ENCODE measurements around the gene ANK3.

The ANK3 gene

DNA sequence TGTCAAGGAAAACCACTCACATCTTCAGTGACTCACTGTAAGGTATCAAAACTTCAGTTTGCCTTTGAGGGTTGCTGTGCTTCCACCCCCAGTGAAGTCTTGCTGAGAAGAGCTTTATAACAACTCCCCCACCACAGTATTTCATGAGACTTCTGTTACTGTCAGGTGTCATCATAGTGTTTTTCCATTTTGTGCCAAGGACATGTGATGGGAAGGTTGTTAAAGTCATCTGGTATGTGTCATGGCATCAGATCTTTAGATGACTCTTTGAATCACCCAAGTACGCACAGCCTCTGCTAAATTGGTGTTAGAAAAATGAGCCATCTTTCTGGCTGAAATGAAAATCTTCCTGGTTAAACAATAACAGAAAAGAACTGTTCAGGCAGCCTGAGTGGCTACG lies 368.3 kb downstream of the ANK3 start:
- DNase-seq = no peak

DNA sequence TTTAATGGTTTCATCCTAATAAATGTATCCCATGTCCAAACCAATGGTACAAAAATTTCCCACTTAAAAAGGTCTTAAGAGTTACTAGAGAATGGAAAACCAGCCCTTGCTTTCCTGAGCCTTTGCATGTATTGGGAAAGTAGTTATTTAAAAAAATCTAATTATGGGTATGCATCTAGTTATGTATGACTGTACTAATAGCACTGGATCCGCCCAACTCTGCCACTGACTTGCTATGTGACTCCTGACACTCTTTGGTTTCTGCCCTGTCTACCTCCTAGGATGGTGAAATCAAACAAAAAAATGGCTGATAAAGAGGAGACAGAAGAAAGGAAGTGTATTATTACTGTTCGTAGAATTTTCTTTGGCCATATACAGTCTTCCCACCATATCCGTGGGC lies 372.9 kb downstream of the ANK3 start:
- no peak for DNase-seq

DNA sequence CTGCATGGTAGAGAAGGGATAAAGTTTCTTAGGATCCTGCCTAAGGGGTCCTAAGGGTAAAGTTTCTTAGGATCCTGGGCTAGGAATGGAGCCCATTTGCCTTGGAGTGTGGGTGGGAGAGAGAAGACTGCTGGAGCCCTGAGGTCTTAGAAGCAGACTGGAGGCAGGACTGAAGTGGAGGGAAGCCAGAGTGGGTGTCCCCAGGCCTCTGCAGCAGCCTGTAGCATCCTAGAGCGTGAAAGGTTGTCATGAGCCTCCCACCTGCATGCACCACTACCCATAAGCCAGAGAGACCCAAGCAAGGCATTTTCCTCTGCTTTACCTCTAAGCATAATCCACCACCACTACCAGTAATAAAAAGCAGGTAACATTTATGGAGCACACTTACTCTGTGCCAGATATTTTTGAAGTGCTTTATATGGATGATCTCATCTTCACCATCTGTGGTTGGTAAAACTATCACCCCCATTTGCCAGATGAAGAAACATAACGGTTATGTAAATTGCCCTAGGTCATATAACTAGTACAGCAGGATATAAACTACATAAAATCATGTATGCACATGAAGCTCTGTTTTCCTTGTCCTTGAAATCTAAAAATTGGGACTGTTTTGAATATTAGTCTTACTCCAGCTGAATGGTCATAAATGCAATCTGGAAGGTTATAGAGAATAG lies 379.8 kb downstream of the ANK3 start:
- no peak for DNase-seq

DNA sequence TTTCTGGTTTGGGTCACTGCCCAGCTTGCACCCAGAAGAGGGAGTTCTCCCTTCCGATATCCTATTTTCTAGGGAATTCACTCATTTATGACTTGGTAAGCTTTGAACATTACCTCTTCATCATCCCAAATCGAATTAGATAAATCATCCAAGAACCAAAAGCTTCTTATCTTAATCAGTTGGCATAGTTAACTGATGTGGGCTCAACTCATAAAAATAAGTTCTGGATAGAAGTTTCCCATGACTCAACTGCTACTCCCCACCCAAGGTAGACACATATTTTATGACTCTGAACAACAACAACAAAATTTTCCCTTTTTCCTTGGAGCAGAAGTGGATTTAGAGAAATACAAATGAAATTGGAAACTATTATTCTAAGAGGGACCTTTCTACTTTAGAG lies 380.4 kb downstream of the ANK3 start:
- no peak for DNase-seq

DNA sequence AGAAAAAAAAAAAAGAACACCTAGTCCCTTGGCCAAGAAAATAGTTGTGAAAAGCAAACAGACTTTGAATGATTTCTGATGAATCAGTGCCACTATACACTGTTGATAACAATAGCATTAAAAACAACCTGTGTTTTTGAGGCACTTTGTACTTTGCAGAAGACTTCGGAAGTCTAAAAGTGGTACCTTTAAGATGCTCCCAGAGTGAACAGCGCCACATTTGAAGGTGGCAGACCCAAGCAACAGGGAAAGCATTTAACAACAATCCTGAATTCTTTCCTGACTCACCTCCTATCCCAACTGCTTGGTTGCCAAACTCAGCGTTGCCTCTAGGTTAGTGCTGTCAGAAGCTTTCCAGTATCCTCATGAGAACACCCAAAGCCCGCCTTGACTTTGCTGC lies 380.9 kb downstream of the ANK3 start:
- DNase-seq = no peak

DNA sequence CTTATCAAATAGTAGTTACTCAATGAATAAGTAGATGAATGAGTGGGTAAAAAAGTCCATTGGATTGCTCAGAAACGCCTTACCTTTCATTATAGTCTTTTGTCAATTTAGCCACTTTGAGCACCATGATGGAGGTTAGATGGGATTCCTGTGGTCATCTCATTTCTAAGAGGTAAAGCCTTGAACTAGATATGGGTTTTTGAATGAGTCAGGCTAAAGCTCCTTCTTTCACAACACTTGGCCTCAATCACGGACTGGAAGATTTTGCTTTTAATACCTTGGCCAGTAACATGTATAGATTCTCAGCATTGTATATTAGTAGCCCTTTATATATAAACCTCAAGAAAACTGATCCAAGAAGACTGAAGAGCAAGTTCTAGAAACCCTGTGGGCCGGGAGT lies 383.6 kb downstream of the ANK3 start:
- DNase-seq = no peak

DNA sequence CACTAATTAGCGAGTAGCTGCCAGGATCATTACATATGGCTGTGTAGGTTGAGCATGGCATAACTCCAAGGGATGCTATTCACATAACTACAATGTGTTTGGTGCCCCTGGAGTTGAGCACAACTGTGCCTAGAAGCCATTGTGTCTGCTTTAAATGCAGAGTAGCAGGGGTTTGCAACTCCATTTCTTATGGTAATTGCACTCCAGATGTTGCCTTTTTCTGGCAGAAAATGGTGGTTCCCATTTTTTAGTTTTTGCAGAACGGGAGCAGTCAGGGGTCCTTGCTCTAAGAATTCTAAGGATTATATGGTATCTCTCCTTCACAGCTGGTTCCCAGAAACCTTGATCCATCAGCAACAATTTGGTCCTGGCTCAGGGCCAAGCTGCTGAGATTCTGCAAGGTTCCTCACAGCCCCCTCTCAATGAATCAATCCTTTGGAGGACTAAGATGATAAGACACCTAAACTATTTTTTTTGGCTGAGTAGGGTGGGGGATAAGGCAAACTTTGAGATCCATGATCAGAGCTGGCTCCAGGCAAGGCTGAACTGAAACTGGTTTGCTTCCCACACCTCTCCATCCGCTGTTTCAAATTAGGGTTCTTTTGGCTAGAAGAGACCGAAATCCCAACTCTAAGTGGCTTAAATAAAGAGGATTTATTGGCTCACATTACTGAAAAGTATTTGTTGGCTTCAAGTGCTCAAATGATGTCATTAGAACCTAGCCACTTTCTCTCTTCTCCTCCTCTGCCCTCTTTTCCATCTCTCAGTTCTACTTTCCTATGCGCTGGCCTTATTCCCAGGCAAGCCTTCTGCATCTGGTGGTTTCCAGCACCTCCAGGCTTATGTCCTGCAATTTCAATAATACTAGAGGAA lies 385.8 kb downstream of the ANK3 start:
- peak; percentile 23 for DNase-seq

DNA sequence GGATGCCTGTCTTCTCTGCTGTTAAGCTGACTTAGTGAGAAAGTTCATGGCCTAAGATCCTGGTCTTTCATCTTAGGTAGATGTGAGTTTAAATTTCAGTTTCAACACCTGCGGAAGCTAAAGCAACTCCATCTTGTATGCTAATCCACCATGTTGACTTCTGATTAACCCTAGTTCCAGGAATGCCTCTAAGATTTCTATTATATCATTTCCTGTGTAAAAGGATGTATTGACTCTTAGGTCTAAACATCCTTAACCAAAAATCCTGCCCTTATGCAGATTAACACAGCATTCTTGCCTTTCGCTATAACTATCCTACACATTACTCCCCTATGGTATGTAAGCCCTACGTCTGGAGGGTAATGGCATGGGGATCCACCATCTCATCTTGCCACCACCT lies 388.9 kb downstream of the ANK3 start:
- DNase-seq = no peak

DNA sequence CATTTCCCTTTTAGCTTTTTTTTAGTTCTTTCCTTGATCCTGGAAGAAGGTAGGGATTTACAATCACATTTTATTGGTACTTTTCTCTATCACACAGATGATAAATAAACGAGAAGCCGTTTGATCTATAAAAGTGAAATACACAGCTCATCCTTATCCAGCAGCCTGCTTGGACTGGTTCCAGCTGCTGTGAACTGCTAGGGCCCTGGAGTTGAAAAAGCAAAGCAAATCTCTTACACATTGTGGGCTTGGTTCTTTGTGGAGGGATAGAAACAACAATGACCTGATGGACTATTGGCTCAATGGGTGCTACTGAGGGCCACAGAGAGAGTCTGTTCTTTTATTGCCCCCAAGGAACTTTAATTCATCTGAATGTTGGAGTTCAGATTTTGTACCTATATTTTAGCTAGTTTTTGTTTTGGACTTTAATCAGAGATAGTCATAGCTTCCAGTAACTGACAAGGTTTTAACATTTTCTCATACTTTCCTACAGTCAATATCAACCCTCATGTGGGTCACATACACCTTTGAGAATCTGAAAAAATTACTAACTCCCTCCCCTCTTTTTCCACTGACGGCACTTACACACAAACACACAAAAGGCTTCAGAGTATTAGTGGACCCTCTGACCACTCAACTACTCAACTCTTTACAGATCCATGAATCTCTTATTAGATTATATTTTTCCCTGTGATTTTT lies 391.7 kb downstream of the ANK3 start:
- peak; percentile 21 for DNase-seq

DNA sequence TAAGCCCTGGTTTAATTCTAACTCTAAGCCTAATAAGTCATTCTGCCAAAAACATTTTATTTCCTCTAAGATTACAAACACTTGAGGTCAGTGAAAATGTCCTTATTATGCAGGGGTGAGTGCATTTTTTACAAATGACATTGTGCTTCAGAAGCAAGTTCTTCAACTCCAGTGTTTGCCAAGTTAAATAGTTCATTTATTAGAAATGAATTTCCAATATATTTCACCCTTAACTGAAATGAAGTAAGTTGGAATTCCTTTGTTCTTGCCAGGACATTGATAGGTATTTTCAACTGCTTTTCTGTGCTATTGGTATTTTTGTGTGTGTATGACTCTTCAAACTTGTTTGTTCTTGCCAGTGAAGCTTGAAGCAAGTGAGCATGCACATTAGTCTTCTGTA lies 393.8 kb downstream of the ANK3 start:
- DNase-seq = no peak

DNA sequence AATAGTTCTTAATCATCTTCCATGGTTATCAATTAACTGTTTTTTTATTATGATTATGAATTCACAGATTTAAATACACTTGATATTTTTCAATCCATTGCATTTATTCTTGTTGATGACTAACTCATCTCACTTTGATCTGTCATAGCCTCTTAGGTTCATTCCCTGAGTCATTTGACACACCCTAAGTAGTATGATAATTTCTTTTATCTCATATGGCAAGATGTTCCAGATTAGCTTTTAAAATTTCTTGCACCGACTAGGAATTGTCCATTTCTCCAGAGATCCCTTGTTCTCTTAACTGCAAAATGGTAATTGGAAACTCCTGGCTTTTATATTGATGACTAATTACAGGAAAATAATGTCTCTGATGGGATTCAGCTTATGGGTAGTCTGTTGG lies 395.7 kb downstream of the ANK3 start:
- no peak for DNase-seq

DNA sequence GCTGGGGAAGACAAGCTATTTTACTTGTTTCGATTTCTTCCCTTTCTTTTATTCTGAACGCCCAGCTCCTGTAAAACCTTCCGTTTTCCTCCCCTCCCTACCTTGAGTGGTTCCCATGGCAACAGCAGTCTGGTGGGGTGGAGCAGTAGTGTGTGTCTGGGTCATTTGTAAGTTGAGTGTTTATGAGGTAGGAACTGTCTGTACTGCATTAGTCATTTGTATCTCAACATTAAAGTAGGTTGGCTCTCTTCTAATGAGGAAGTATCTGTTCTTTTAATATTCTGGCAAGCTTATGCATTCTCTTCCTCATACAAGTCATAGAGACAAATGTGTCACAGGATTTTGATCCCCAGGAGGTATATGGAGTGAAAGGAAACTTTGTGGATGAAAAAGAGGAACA lies 398.0 kb downstream of the ANK3 start:
- DNase-seq = no peak

DNA sequence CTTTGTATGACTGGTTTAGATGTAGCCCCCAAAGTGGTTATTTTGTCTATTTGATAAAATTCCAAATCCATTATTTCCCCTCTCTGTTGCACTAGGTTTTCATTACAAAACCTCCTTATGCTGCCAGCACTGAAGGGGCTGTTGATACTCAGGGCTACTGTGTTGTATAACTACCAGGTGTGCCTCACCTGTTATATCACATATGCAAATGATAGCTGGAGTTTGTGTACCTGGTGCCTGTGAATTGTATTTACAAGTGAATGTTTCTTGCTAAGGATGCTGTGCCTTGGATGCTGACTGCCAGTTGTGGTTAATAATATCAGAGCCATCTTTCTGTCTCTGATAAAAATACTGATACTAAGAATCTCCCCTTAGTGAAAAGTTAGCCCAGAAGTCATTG lies 398.6 kb downstream of the ANK3 start:
- no peak for DNase-seq

DNA sequence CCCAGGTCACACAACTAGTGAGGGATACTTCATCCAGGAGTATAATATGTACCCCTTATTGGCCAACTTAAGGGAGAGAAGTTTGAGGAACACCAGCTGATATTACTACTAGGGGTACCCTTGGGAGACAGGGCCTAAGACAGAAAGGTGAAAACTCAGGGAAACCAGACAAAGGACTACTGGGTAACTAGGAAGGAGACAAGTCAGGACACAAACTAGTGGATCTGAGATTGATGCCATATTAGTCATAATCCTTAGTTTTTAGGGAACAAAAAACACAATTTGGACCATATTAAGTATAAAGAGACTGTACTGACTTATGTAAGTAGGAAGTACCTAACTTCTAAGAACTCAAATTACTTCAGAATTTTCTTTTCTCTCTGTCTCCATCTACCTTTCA lies 404.0 kb downstream of the ANK3 start:
- no peak for DNase-seq

DNA sequence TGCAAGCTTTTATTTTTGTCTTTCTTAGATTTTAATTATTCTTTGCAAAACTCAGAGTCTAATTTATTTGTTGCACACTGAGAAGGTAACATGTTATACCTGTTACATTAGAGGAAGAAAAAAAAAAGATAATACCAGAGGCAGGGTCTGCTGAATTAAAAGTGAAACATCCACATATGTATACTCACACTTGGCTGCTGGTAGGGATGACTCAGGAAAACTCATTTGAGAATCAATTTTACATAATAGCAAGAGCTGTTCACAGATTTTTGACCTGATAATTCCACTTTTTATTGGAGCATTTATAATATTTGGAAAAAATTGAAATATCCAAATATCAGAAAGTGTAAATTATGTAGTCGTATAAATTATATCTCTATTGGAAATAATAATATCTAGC lies 405.3 kb downstream of the ANK3 start:
- DNase-seq = no peak

DNA sequence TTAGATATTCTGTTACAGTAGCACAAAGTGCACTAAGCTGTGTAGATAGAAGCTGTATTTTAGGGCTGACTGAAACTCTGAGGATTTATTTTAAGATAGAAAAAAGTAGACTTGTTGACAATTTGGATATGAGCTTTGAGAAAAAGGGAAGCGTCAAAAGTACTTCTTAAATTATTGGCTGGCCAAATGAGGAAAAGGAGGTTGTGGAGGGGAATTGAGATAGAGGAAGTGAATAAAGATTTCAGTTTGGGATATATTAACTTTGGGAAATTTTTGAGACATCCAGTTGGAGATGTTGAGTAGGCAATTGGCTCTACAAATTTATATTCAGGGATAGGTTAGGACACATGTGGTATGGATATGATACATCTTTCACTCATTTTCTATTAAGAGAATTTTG lies 409.3 kb downstream of the ANK3 start:
- DNase-seq = no peak

DNA sequence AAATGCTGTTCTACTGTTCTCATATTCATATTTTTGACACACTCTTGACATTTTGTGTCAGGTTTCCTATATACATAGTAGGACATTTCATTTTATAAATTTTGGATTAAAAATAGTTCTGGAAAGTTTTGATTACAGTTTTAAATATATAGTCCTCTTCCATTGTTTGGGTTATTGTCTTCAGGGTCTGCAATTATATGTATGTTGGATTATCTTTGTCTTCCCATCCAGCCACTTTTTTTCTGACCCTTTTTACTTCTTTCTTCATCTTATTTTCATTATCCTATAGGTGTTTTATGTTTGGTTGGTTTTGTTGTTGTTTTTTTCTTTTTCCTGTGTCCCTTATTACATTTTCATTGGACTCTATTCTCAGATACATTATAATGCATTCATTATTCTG lies 412.2 kb downstream of the ANK3 start:
- DNase-seq = no peak

DNA sequence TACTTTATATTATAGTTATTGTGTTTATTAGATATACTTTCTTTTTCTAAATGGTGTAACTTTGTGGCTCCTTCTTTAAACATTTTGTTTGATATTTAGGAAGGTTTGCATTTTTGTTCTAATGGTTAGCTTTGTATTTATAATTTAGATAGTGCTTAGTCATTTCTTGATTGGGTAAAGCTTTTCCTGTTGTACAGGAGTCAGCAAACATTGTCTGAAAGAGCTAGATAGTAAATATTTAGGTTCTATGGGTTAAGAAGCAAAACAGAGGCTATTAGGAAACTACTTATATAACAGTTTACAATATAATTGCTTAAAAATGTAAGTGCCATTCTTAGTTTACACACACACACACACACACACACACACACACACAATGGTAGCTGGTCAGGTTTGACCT lies 412.8 kb downstream of the ANK3 start:
- DNase-seq = no peak

Measured in femur (tissue), 1 donor.